ENCODE data around the gene SHTN1.

SHTN1 gene

GRCh38 chr10:116980041-116980440, 24.9 kb downstream of the SHTN1 start:
- DNase-seq, result no peak

DNA sequence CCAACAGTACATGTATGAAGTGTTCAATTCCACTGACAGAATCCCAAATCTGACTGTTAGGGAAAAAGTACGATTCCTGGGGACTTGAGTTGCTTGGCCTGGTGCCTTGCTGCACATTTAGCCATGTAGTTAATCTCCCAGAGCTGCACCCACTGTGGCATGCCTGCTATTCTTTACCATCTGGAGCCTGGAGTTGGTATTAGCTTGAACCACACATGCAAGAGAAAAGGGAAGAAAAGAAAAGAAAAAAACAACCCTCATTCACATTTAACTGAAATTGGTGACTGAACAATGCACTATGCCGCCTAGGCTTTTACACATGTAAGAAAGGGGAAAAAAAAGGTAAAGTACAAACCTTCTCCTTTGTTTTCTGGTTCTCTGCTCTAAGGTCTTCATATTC, 26.1 kb downstream of the SHTN1 start:
- no peak for DNase-seq

DNA sequence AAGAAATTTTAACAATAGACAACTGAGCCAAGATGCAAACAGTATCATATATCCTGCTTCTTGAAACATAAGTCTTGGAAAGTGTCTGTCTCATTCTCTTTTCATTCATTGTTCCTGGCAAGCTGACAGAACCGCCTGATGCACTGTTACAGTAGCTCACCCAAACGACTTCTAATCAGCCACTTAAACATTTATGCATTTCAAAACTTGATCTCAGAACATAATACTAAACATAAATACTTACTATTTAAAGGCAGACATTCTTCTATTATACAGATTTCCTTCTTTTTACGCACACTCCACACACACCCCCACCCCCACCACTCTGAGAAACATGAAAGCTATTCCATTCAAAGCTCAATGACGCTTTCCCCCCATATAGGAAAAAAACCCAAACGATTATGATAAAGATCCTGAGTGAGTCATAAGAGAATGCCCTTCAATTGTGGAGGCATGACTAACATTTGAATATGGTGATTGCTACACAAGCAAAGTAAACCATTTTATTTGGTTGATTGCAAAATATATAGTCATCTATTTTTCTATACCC, 30.5 kb downstream of the SHTN1 start:
- no peak for DNase-seq

- DNase-seq, result no peak
Observed at GRCh38 chr10:116973946-116974455, 31.0 kb downstream of the SHTN1 start.

- DNase-seq, result no peak
Observed at GRCh38 chr10:116973371-116973905, 31.5 kb downstream of the SHTN1 start.

DNA sequence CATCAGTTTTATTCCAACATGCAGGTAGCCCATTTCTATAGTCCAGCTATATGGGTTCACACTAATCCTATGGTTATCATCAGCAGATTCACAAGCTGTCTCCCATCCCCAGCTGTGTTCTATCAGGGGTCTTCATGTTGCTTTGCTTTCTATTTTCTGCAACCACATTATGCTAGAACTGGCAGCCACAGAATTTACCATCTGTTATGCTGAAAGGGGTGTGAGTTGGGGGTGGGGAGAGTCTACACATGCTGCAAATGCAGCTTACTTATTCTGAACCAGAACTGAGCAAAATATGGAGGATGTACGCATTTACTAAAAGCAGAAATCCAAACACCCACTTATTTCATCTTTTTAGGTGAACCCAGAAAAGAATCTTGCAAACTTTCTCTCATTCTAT, 32.9 kb downstream of the SHTN1 start:
- DNase-seq, result no peak

GRCh38 chr10:116970050-116970449, 34.9 kb downstream of the SHTN1 start:
- DNase-seq, result no peak

GRCh38 chr10:116968331-116968730, 36.7 kb downstream of the SHTN1 start:
- DNase-seq, result no peak

GRCh38 chr10:116961406-116962251, 43.4 kb downstream of the SHTN1 start:
- DNase-seq, result no peak

- DNase-seq, result no peak
Observed at GRCh38 chr10:116960066-116960776, 44.8 kb downstream of the SHTN1 start.

DNA sequence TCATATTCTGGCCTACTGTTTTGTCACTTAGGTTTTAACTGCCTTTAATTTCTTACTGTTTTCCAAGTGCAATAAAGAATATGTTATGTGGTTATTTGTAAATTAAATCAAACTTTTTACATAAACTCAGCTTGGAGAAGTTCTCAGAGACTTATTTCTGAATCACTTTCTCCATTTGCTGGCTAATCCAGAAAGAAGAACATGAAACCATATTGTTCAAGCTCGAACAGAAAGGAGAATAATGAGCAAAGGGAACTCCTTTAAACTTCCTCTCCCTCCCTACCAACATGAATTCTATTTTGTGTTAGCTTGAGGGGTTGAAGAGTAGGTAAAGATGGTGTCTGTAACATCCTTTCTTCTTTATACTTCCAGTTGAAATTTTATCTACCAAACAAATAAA, 52.3 kb downstream of the SHTN1 start:
- no peak for DNase-seq

DNA sequence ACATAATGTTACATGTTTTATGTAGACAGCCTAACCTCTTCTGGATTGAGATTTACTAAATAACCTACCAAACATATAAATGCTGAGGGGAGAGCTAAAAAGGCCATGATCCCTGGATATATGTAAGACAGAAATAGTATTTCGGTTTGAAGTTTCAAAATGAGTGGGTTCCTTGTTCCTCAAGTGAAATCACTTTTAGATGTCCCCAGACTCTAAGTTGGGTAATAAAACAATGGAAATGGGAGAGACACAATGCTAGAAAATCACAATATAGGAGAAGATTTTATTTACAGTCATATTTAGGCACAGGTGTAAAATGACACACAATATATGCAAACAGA, 56.5 kb downstream of the SHTN1 start:
- no peak for DNase-seq

GRCh38 chr10:116947841-116948529, 57.0 kb downstream of the SHTN1 start:
- DNase-seq, result no peak

DNA sequence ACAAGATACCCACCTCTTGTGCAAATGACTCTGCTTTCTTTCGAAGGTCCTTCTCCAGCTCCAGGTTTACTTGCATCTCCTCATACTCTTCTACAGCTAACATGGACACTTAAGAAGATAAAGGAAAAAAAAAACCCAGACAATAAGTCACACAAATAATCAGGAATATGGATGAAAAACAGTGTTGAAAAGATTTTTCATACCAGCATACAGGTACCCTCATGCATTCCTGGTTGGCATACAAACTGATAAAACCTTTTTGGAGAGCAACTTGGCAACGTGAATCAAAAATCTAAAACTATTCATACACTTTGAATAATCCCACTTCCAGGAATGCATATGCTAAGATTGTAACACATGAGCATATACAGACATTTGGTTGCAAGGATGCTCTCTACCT, 60.1 kb downstream of the SHTN1 start:
- no peak for DNase-seq

DNA sequence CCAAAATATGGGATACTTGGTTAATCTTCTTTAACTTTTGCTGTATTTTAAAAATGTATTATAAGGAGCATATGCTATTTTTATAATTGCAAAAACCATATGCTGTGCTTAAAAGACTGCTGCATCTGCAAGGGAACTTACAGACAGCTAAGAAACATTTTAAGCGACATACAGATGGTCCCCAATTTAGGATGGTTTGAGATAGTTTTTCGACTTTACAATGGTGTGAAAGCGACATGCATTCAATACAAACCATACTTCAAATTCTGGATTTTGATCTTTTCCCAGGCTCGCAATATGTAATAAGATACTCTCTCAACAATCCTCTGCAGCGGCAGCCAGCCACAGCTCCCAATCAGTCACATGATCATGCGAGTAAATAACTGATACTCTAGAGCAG, 73.2 kb downstream of the SHTN1 start:
- DNase-seq, result no peak

- DNase-seq, result no peak
Observed at GRCh38 chr10:116926426-116926825, 78.6 kb downstream of the SHTN1 start.

GRCh38 chr10:116925056-116925455, 79.9 kb downstream of the SHTN1 start:
- no peak for DNase-seq

- DNase-seq, result no peak
Observed at GRCh38 chr10:116919706-116920105, 85.3 kb downstream of the SHTN1 start.

DNA sequence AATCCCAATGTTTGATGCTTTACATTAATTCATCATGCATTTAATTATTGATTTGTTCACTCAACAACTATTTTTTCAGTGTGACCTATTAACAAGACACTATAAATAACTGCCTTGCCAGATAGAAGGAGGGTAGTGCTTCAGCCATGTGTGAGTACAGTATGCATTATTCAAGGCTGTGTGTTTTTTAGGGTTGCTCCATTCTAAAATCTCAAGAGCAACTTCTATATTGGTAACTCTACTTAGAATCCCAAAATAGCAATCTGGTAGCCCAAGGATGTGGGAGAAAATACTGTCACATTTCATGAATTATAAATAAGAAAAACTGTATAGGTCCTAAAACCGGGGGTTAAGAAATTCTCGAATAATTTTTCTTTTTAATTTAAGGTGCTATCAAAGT, 85.8 kb downstream of the SHTN1 start:
- DNase-seq, result no peak

DNA sequence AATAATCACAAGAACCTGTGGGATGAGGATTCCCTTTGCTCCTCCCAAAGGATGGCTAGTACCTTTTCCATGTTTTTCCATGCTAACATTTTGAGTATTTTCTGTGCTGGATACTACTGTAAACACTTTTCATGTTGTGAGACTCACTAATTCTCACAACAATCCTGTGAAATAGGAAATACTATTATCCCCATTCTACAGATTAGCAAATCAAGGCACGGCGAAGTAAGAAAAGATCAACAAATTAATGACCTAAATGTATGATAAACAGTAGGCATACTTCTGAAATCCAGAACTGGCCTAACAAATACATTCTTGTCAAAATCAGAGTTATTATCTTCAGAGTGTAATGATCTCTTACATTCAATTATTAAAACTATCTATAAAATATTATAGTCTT, 86.4 kb downstream of the SHTN1 start:
- no peak for DNase-seq

DNA sequence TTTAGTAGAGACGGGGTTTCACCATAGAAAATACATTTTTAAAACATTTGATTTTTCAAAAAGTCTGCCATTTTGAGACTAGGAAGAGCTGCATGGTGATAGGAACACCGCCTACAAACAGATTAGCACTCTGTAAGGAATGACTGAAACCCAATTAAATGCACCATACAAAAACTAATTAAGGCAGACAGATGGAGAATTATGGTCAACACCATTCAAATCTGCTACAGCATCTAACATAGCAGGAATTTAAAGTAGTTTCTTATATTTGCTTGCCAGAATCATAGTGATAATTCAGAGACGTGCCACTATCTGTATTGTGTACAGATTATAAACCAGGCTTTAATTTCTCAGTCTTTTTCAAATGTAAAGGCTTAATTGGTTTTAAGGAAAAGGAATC, 87.5 kb downstream of the SHTN1 start:
- DNase-seq, result no peak

GRCh38 chr10:116915340-116915739, 89.6 kb downstream of the SHTN1 start:
- no peak for DNase-seq

GRCh38 chr10:116913695-116914094, 91.3 kb downstream of the SHTN1 start:
- no peak for DNase-seq

Data from NCI-H2107 (cell line).